Fibroblast of lung (primary cell): ENCODE data around the gene CTDP1. TPM values are rescaled to one million over a fixed set of nuclear protein-coding genes. Genes with fewer than 3 reads are reported as not detected.
"Not testable (repeated sequence)": the region's sequence is repeated elsewhere in the genome, so short reads cannot be mapped to it uniquely, and the experiment has no call there.

Experiments
- DNase-seq, 2 donors: peaks; one replicate each; pipeline versions ENCODE4 v3.0.0 to v3.0.0-alpha.2; 2010; ENCODE audit warnings: low read depth in 2 of 2
- H2AFZ ChIP-seq: 2 replicates; pipeline ENCODE4 v1.5.1; 2012; ENCODE audit warnings: low read length, control low read depth, inconsistent platforms
- H3K27ac ChIP-seq: 2 replicates; pipeline ENCODE4 v1.5.1; 2011; ENCODE audit warnings: low read length, control low read depth; ENCODE audit not compliant: insufficient read depth
- H3K27me3 ChIP-seq: 2 replicates; pipeline ENCODE4 v1.5.1; 2011; ENCODE audit warnings: mild to moderate bottlenecking, low read length; ENCODE audit not compliant: control insufficient read depth, insufficient read depth
- H3K36me3 ChIP-seq: 2 replicates; pipeline ENCODE4 v1.5.1; 2011; ENCODE audit warnings: low read length; ENCODE audit not compliant: control insufficient read depth, insufficient read depth
- H3K4me1 ChIP-seq: 2 replicates; pipeline ENCODE4 v1.5.1; 2011; ENCODE audit warnings: low read length; ENCODE audit not compliant: control insufficient read depth, insufficient read depth; ENCODE audit errors: extremely low read depth
- H3K4me2 ChIP-seq: 2 replicates; pipeline ENCODE4 v1.5.1; 2011; ENCODE audit warnings: low read length, control low read depth; ENCODE audit not compliant: insufficient read depth; ENCODE audit errors: extremely low read depth
- H3K4me3 ChIP-seq, 4 experiments: fragments of 200-600 bp in 1 of 4; sonication (generic) in 1 of 4; replicated peaks in 1 of 4; 2 replicates each; pipeline ENCODE4 v1.5.1; 2011 to 2016; ENCODE audit warnings: low read length in 4 of 4, low read depth in 3 of 4, mild to moderate bottlenecking in 3 of 4, control low read depth in 2 of 4, inconsistent platforms in 1 of 4, mixed read lengths in 1 of 4; ENCODE audit not compliant: insufficient read depth in 1 of 4; ENCODE audit errors: control extremely low read depth in 1 of 4
- H3K79me2 ChIP-seq: 2 replicates; pipeline ENCODE4 v1.5.1; 2012; ENCODE audit warnings: mild to moderate bottlenecking, low read length, inconsistent platforms; ENCODE audit not compliant: control insufficient read depth, insufficient read depth
- H3K9ac ChIP-seq: 2 replicates; pipeline ENCODE4 v1.5.1; 2011; ENCODE audit warnings: mild to moderate bottlenecking, low read length, control low read depth; ENCODE audit not compliant: insufficient read depth
- H3K9me3 ChIP-seq: 2 replicates; pipeline ENCODE4 v1.5.1; 2012; ENCODE audit warnings: low read depth, low read length; ENCODE audit not compliant: control insufficient read depth, insufficient read depth
- H4K20me1 ChIP-seq: 2 replicates; pipeline ENCODE4 v1.5.1; 2011; ENCODE audit warnings: low read length; ENCODE audit not compliant: control insufficient read depth, insufficient read depth; ENCODE audit errors: extremely low read depth
- CTCF ChIP-seq, 2 donors: IDR thresholded peaks in 1 of 2; conservative IDR thresholded peaks in 1 of 2; 1 replicate in 1 of 2; 2 replicates in 1 of 2; pipeline ENCODE4 v1.5.1; 2011 to 2012; ENCODE audit warnings: low read length in 2 of 2, control low read depth in 1 of 2, inconsistent platforms in 1 of 2, low read depth in 1 of 2, mild to moderate bottlenecking in 1 of 2
- EZH2 ChIP-seq: IDR thresholded peaks from 2 replicates; pipeline ENCODE4 v1.5.1; 2012; ENCODE audit warnings: low read length, control low read depth, mild to moderate bottlenecking; ENCODE audit errors: missing control alignments
- polyA plus RNA-seq, 2 donors: library from polyadenylated mRNA; depleted of rRNA in 1 of 2; stranded (reverse) in 1 of 2; unstranded in 1 of 2; fragments of >200 nt; gene quantifications; 2 replicates each; pipeline ENCODE4 v1.2.1, GENCODE V29; 2011 to 2012; ENCODE audit warnings: missing spikeins in 1 of 2
- total RNA-seq: library from RNA; depleted of rRNA; stranded (reverse); fragments of >200 nt; gene quantifications from 2 replicates; pipeline ENCODE4 v1.2.1, GENCODE V29; 2014

The CTDP1 gene
- total and polyA plus RNA-seq, 2 donors (not counting 1 experiment from before 2014, with no cell fraction given), result 6.4 to 24.8 TPM

GRCh38 chr18:79752946-79753345, 73.3 kb downstream of the CTDP1 start:
- not testable (repeated sequence) for DNase-seq, H2AFZ ChIP-seq, H3K36me3 ChIP-seq, H3K27me3 ChIP-seq, H3K9me3 ChIP-seq, H3K27ac ChIP-seq, H3K4me3 ChIP-seq, H3K9ac ChIP-seq, H4K20me1 ChIP-seq, H3K4me2 ChIP-seq, H3K79me2 ChIP-seq, H3K4me1 ChIP-seq

- DNase-seq, result no peak
These were observed 73.8 kb downstream of the CTDP1 start for GRCh38 chr18:79753391-79753851.

GRCh38 chr18:79754022-79754761, 74.6 kb downstream of the CTDP1 start:
- Histone ChIP-seq H3K9me3 (no peaks in the 10 kb centered on the region), H3K27me3 (no peaks in the 10 kb centered on the region), H3K4me2 (no peak overlapping the region), H3K4me3 (no peak overlapping the region), H2AFZ (no peak overlapping the region), H3K27ac (no peak overlapping the region), H3K4me1 (no peaks in the 10 kb centered on the region), H3K9ac (no peak overlapping the region), H3K79me2 (no peaks in the 10 kb centered on the region), H3K36me3 (peaks cover 10% of the 10 kb centered on the region), H4K20me1 (no peaks in the 10 kb centered on the region)
- no peak for TF ChIP-seq EZH2
- no peak for TF ChIP-seq CTCF (conservative IDR thresholded peaks at IDR 0.05 in 1 of 2, IDR thresholded peaks at IDR 0.05 in 1 of 2; ENCODE audit: low read depth in 1 of 2, low read length in 2 of 2)
- DNase-seq, result no peak

More at GRCh38 chr18:79753391-79753851, 73.8 kb downstream of the CTDP1 start:
- no peak overlapping the region for H2AFZ ChIP-seq
- TF ChIP-seq CTCF (conservative IDR thresholded peaks at IDR 0.05 in 1 of 2, IDR thresholded peaks at IDR 0.05 in 1 of 2; ENCODE audit: low read depth in 1 of 2, low read length in 2 of 2) (no peak), EZH2 (no peak)
- H3K4me2 ChIP-seq, result no peak overlapping the region
- no peak overlapping the region for H3K4me3 ChIP-seq
- no peaks in the 10 kb centered on the region for H3K4me1 ChIP-seq
- H3K27ac ChIP-seq, result no peak overlapping the region
- H3K9me3 ChIP-seq, result no peaks in the 10 kb centered on the region
- no peaks in the 10 kb centered on the region for H4K20me1 ChIP-seq
- H3K79me2 ChIP-seq, result no peaks in the 10 kb centered on the region
- H3K27me3 ChIP-seq, result no peaks in the 10 kb centered on the region
- H3K36me3 ChIP-seq, result peaks cover 10% of the 10 kb centered on the region
- H3K9ac ChIP-seq, result no peak overlapping the region
